Fibroblast of lung (primary cell): ENCODE data around the gene NOS1AP. TPM values are rescaled to one million over a fixed set of nuclear protein-coding genes. Genes with fewer than 3 reads are reported as not detected.

Experiments
- DNase-seq, 2 donors: peaks; one replicate each; pipeline versions ENCODE4 v3.0.0 to v3.0.0-alpha.2; 2010; ENCODE audit warnings: low read depth in 2 of 2
- H2AFZ ChIP-seq: 2 replicates; pipeline ENCODE4 v1.5.1; 2012; ENCODE audit warnings: low read length, control low read depth, inconsistent platforms
- H3K27ac ChIP-seq: 2 replicates; pipeline ENCODE4 v1.5.1; 2011; ENCODE audit warnings: low read length, control low read depth; ENCODE audit not compliant: insufficient read depth
- H3K27me3 ChIP-seq: 2 replicates; pipeline ENCODE4 v1.5.1; 2011; ENCODE audit warnings: mild to moderate bottlenecking, low read length; ENCODE audit not compliant: control insufficient read depth, insufficient read depth
- H3K36me3 ChIP-seq: 2 replicates; pipeline ENCODE4 v1.5.1; 2011; ENCODE audit warnings: low read length; ENCODE audit not compliant: control insufficient read depth, insufficient read depth
- H3K4me1 ChIP-seq: 2 replicates; pipeline ENCODE4 v1.5.1; 2011; ENCODE audit warnings: low read length; ENCODE audit not compliant: control insufficient read depth, insufficient read depth; ENCODE audit errors: extremely low read depth
- H3K4me2 ChIP-seq: 2 replicates; pipeline ENCODE4 v1.5.1; 2011; ENCODE audit warnings: low read length, control low read depth; ENCODE audit not compliant: insufficient read depth; ENCODE audit errors: extremely low read depth
- H3K4me3 ChIP-seq, 4 experiments: fragments of 200-600 bp in 1 of 4; sonication (generic) in 1 of 4; replicated peaks in 1 of 4; 2 replicates each; pipeline ENCODE4 v1.5.1; 2011 to 2016; ENCODE audit warnings: low read length in 4 of 4, low read depth in 3 of 4, mild to moderate bottlenecking in 3 of 4, control low read depth in 2 of 4, inconsistent platforms in 1 of 4, mixed read lengths in 1 of 4; ENCODE audit not compliant: insufficient read depth in 1 of 4; ENCODE audit errors: control extremely low read depth in 1 of 4
- H3K79me2 ChIP-seq: 2 replicates; pipeline ENCODE4 v1.5.1; 2012; ENCODE audit warnings: mild to moderate bottlenecking, low read length, inconsistent platforms; ENCODE audit not compliant: control insufficient read depth, insufficient read depth
- H3K9ac ChIP-seq: 2 replicates; pipeline ENCODE4 v1.5.1; 2011; ENCODE audit warnings: mild to moderate bottlenecking, low read length, control low read depth; ENCODE audit not compliant: insufficient read depth
- H3K9me3 ChIP-seq: 2 replicates; pipeline ENCODE4 v1.5.1; 2012; ENCODE audit warnings: low read depth, low read length; ENCODE audit not compliant: control insufficient read depth, insufficient read depth
- H4K20me1 ChIP-seq: 2 replicates; pipeline ENCODE4 v1.5.1; 2011; ENCODE audit warnings: low read length; ENCODE audit not compliant: control insufficient read depth, insufficient read depth; ENCODE audit errors: extremely low read depth
- CTCF ChIP-seq, 2 donors: IDR thresholded peaks in 1 of 2; conservative IDR thresholded peaks in 1 of 2; 1 replicate in 1 of 2; 2 replicates in 1 of 2; pipeline ENCODE4 v1.5.1; 2011 to 2012; ENCODE audit warnings: low read length in 2 of 2, control low read depth in 1 of 2, inconsistent platforms in 1 of 2, low read depth in 1 of 2, mild to moderate bottlenecking in 1 of 2
- EZH2 ChIP-seq: IDR thresholded peaks from 2 replicates; pipeline ENCODE4 v1.5.1; 2012; ENCODE audit warnings: low read length, control low read depth, mild to moderate bottlenecking; ENCODE audit errors: missing control alignments
- polyA plus RNA-seq, 2 donors: library from polyadenylated mRNA; depleted of rRNA in 1 of 2; stranded (reverse) in 1 of 2; unstranded in 1 of 2; fragments of >200 nt; gene quantifications; 2 replicates each; pipeline ENCODE4 v1.2.1, GENCODE V29; 2011 to 2012; ENCODE audit warnings: missing spikeins in 1 of 2
- total RNA-seq: library from RNA; depleted of rRNA; stranded (reverse); fragments of >200 nt; gene quantifications from 2 replicates; pipeline ENCODE4 v1.2.1, GENCODE V29; 2014

The NOS1AP gene
- total and polyA plus RNA-seq, 2 donors (not counting 1 experiment from before 2014, with no cell fraction given) = 0.14 to 0.17 TPM

GRCh38 chr1:162316187-162316586, 246.7 kb downstream of the NOS1AP start:
- no peak overlapping the region for H3K4me2 ChIP-seq
- H3K27ac ChIP-seq = no peak overlapping the region
- TF ChIP-seq EZH2 (no peak), CTCF (conservative IDR thresholded peaks at IDR 0.05 in 1 of 2, IDR thresholded peaks at IDR 0.05 in 1 of 2; ENCODE audit: low read depth in 1 of 2, low read length in 2 of 2) (no peak)
- H3K36me3 ChIP-seq = no peaks in the 10 kb centered on the region
- no peaks in the 10 kb centered on the region for H3K79me2 ChIP-seq
- H3K9me3 ChIP-seq = no peaks in the 10 kb centered on the region
- H3K27me3 ChIP-seq = peaks cover 3% of the 10 kb centered on the region
- no peaks in the 10 kb centered on the region for H3K4me1 ChIP-seq
- no peak overlapping the region for H3K9ac ChIP-seq
- no peak for DNase-seq
- no peak overlapping the region for H2AFZ ChIP-seq
- H3K4me3 ChIP-seq = no peak overlapping the region
- H4K20me1 ChIP-seq = no peaks in the 10 kb centered on the region

- no peak for DNase-seq
- H3K4me1 ChIP-seq = no peaks in the 10 kb centered on the region
- TF ChIP-seq EZH2 (no peak), CTCF (conservative IDR thresholded peaks at IDR 0.05 in 1 of 2, IDR thresholded peaks at IDR 0.05 in 1 of 2; ENCODE audit: low read depth in 1 of 2, low read length in 2 of 2) (no peak)
- H3K4me3 ChIP-seq = no peak overlapping the region
- H3K9ac ChIP-seq = no peak overlapping the region
- peaks cover 3% of the 10 kb centered on the region for H3K27me3 ChIP-seq
- no peak overlapping the region for H3K4me2 ChIP-seq
- H3K9me3 ChIP-seq = no peaks in the 10 kb centered on the region
- H2AFZ ChIP-seq = no peak overlapping the region
- no peaks in the 10 kb centered on the region for H3K36me3 ChIP-seq
- H4K20me1 ChIP-seq = no peaks in the 10 kb centered on the region
- no peaks in the 10 kb centered on the region for H3K79me2 ChIP-seq
- H3K27ac ChIP-seq = no peak overlapping the region
These were observed 248.1 kb downstream of the NOS1AP start for GRCh38 chr1:162317621-162318020.

GRCh38 chr1:162319493-162320175, 250.1 kb downstream of the NOS1AP start:
- H3K9ac ChIP-seq = no peak overlapping the region
- no peaks in the 10 kb centered on the region for H3K9me3 ChIP-seq
- H3K4me1 ChIP-seq = no peaks in the 10 kb centered on the region
- no peak overlapping the region for H3K4me3 ChIP-seq
- no peak overlapping the region for H3K4me2 ChIP-seq
- no peak overlapping the region for H2AFZ ChIP-seq
- H3K27me3 ChIP-seq = peaks cover 6% of the 10 kb centered on the region
- no peaks in the 10 kb centered on the region for H3K36me3 ChIP-seq
- no peak overlapping the region for H3K27ac ChIP-seq
- no peaks in the 10 kb centered on the region for H3K79me2 ChIP-seq
- TF ChIP-seq EZH2 = no peak
- TF ChIP-seq CTCF (conservative IDR thresholded peaks at IDR 0.05 in 1 of 2, IDR thresholded peaks at IDR 0.05 in 1 of 2; ENCODE audit: low read depth in 1 of 2, low read length in 2 of 2) = no peak
- DNase-seq = peak in 1 of 2 donors; percentile 85
- no peaks in the 10 kb centered on the region for H4K20me1 ChIP-seq
